Endothelial cell of umbilical vein (primary cell): Measurements from ENCODE around the gene SLC39A12.

ENCODE experiments used
- CTCF ChIP-seq, 2 donors: IDR thresholded peaks; 1 replicate in 1 of 2; 2 replicates in 1 of 2; pipeline ENCODE4 v1.5.1; 2011; ENCODE audit warnings: low read length in 2 of 2, mild to moderate bottlenecking in 2 of 2, moderate library complexity in 2 of 2, control low read depth in 1 of 2, inconsistent platforms in 1 of 2, low read depth in 1 of 2; ENCODE audit not compliant: insufficient read depth in 1 of 2; ENCODE audit errors: extremely low read depth in 1 of 2
- EZH2 ChIP-seq: IDR thresholded peaks from 2 replicates; pipeline ENCODE4 v1.6.1; 2012; ENCODE audit warnings: borderline replicate concordance, low read depth, mild to moderate bottlenecking, moderate library complexity, low read length, inconsistent platforms; ENCODE audit not compliant: severe bottlenecking
- FOS ChIP-seq: IDR thresholded peaks from 2 replicates; pipeline ENCODE4 v1.6.1; 2011; ENCODE audit warnings: mild to moderate bottlenecking, low read length, moderate library complexity, borderline replicate concordance; ENCODE audit not compliant: insufficient read depth
- JUN ChIP-seq: IDR thresholded peaks from 2 replicates; pipeline ENCODE4 v1.6.1; 2011; ENCODE audit warnings: borderline replicate concordance, low read depth; ENCODE audit not compliant: insufficient read length, insufficient read depth
- MAX ChIP-seq: IDR thresholded peaks from 2 replicates; pipeline ENCODE4 v1.6.1; 2011; ENCODE audit not compliant: insufficient read depth, insufficient read length
- POLR2A ChIP-seq: IDR thresholded peaks from 2 replicates; pipeline ENCODE4 v1.6.1; 2012; ENCODE audit warnings: low read depth, mild to moderate bottlenecking, control low read depth, low read length
- POLR2AphosphoS5 ChIP-seq: IDR thresholded peaks from 2 replicates; pipeline ENCODE4 v1.6.1; 2012; ENCODE audit warnings: low read depth, mild to moderate bottlenecking, control low read depth, low read length, moderate library complexity; ENCODE audit not compliant: insufficient read depth

- no peak for TF ChIP-seq CTCF (IDR thresholded peaks at IDR 0.05; ENCODE audit: extremely low read depth in 1 of 2, insufficient read depth in 1 of 2, low read depth in 1 of 2, low read length in 2 of 2)
- TF ChIP-seq JUN = no peak
- TF ChIP-seq POLR2AphosphoS5 = no peak
- TF ChIP-seq POLR2A = no peak
- no peak for TF ChIP-seq FOS
- no peak for TF ChIP-seq EZH2
- no peak for TF ChIP-seq MAX
Observed at GRCh38 chr10:18056583-18056982, 104.9 kb downstream of the SLC39A12 start.
